Muscle layer of colon (tissue), 2 donors: ENCODE results near the gene FRMD1.

Source experiments
- H3K27ac ChIP-seq: one replicate; pipeline ENCODE4 v1.7.0; 2013; ENCODE audit warnings: low read depth, mild to moderate bottlenecking, low read length, moderate library complexity
- H3K27me3 ChIP-seq, 2 donors: one replicate each; pipeline ENCODE4 v1.7.0; 2013; ENCODE audit warnings: low read length in 2 of 2, mild to moderate bottlenecking in 2 of 2; ENCODE audit not compliant: insufficient read depth in 2 of 2, control insufficient read depth in 1 of 2
- H3K36me3 ChIP-seq: one replicate; pipeline ENCODE4 v1.7.0; 2013; ENCODE audit warnings: mild to moderate bottlenecking, low read length; ENCODE audit not compliant: insufficient read depth
- H3K4me1 ChIP-seq: one replicate; pipeline ENCODE4 v1.7.0; 2013; ENCODE audit warnings: mild to moderate bottlenecking, low read length; ENCODE audit not compliant: insufficient read depth
- H3K4me3 ChIP-seq, 2 donors: one replicate each; pipeline ENCODE4 v1.7.0; 2013; ENCODE audit warnings: low read length in 2 of 2, low read depth in 1 of 2, mild to moderate bottlenecking in 1 of 2, moderate library complexity in 1 of 2
- H3K9ac ChIP-seq: one replicate; pipeline ENCODE4 v1.7.0; 2013; ENCODE audit warnings: low read length
- H3K9me3 ChIP-seq: one replicate; pipeline ENCODE4 v1.7.0; 2013; ENCODE audit warnings: mild to moderate bottlenecking, low read length
- donor health status: abdominal sarcoma.
- donor health status: Adenocarcinoma of cecum.

Gene FRMD1

GRCh38 chr6:168021581-168021980 lies 57.4 kb downstream of the FRMD1 start:
- Histone ChIP-seq H3K9me3 (no peaks in the 10 kb centered on the region), H3K27ac (no peak overlapping the region), H3K9ac (no peak overlapping the region), H3K4me1 (no peaks in the 10 kb centered on the region), H3K27me3 (peaks cover 0 to 2% of the 10 kb centered on the region in 2 donors), H3K36me3 (no peaks in the 10 kb centered on the region), H3K4me3 (no peak overlapping the region)

- no peaks in the 10 kb centered on the region for H3K9me3 ChIP-seq
- H3K27ac ChIP-seq, result no peak overlapping the region
- H3K36me3 ChIP-seq, result no peaks in the 10 kb centered on the region
- H3K9ac ChIP-seq, result no peak overlapping the region
- peaks cover 0 to 4% of the 10 kb centered on the region in 2 donors for H3K27me3 ChIP-seq
- H3K4me3 ChIP-seq, result no peak overlapping the region
- no peaks in the 10 kb centered on the region for H3K4me1 ChIP-seq
These were observed 58.8 kb downstream of the FRMD1 start for GRCh38 chr6:168020242-168020641.

GRCh38 chr6:168018664-168019063 lies 60.3 kb downstream of the FRMD1 start:
- no peak overlapping the region for H3K9ac ChIP-seq
- H3K27me3 ChIP-seq, result peaks cover 0 to 4% of the 10 kb centered on the region in 2 donors
- H3K36me3 ChIP-seq, result no peaks in the 10 kb centered on the region
- H3K4me1 ChIP-seq, result no peaks in the 10 kb centered on the region
- H3K4me3 ChIP-seq, result no peak overlapping the region
- H3K27ac ChIP-seq, result no peak overlapping the region
- H3K9me3 ChIP-seq, result no peaks in the 10 kb centered on the region

- no peaks in the 10 kb centered on the region for H3K9me3 ChIP-seq
- H3K27me3 ChIP-seq, result peaks cover 0 to 4% of the 10 kb centered on the region in 2 donors
- H3K4me3 ChIP-seq, result no peak overlapping the region
- no peaks in the 10 kb centered on the region for H3K4me1 ChIP-seq
- H3K9ac ChIP-seq, result no peak overlapping the region
- no peak overlapping the region for H3K27ac ChIP-seq
- no peaks in the 10 kb centered on the region for H3K36me3 ChIP-seq
These were observed 61.4 kb downstream of the FRMD1 start for GRCh38 chr6:168017629-168018028.

GRCh38 chr6:168016721-168017525 lies 62.1 kb downstream of the FRMD1 start:
- H3K27ac ChIP-seq, result no peak overlapping the region
- H3K4me3 ChIP-seq, result no peak overlapping the region
- H3K27me3 ChIP-seq, result peaks cover 0 to 4% of the 10 kb centered on the region in 2 donors
- H3K9me3 ChIP-seq, result no peaks in the 10 kb centered on the region
- no peaks in the 10 kb centered on the region for H3K4me1 ChIP-seq
- no peak overlapping the region for H3K9ac ChIP-seq
- no peaks in the 10 kb centered on the region for H3K36me3 ChIP-seq

- Histone ChIP-seq H3K27ac (no peak overlapping the region), H3K9me3 (no peaks in the 10 kb centered on the region), H3K27me3 (peaks cover 0 to 4% of the 10 kb centered on the region in 2 donors), H3K36me3 (no peaks in the 10 kb centered on the region), H3K9ac (no peak overlapping the region), H3K4me1 (no peaks in the 10 kb centered on the region), H3K4me3 (no peak overlapping the region)
These were observed 62.8 kb downstream of the FRMD1 start for GRCh38 chr6:168016176-168016620.

- Histone ChIP-seq H3K36me3 (no peaks in the 10 kb centered on the region), H3K9me3 (no peaks in the 10 kb centered on the region), H3K9ac (no peak overlapping the region), H3K27me3 (peaks cover 0 to 4% of the 10 kb centered on the region in 2 donors), H3K4me3 (no peak overlapping the region), H3K4me1 (no peaks in the 10 kb centered on the region), H3K27ac (no peak overlapping the region)
These were observed 63.4 kb downstream of the FRMD1 start for GRCh38 chr6:168015482-168016175.

- no peak overlapping the region for H3K27ac ChIP-seq
- no peaks in the 10 kb centered on the region for H3K9me3 ChIP-seq
- H3K9ac ChIP-seq, result no peak overlapping the region
- H3K4me3 ChIP-seq, result no peak overlapping the region
- peaks cover 0 to 4% of the 10 kb centered on the region in 2 donors for H3K27me3 ChIP-seq
- no peaks in the 10 kb centered on the region for H3K36me3 ChIP-seq
- H3K4me1 ChIP-seq, result no peaks in the 10 kb centered on the region
These were observed 64.0 kb downstream of the FRMD1 start for GRCh38 chr6:168015009-168015408.

GRCh38 chr6:168014428-168014827 lies 64.6 kb downstream of the FRMD1 start:
- Histone ChIP-seq H3K36me3 (no peaks in the 10 kb centered on the region), H3K4me3 (no peak overlapping the region), H3K27me3 (peaks cover 0 to 4% of the 10 kb centered on the region in 2 donors), H3K9ac (no peak overlapping the region), H3K27ac (no peak overlapping the region), H3K9me3 (no peaks in the 10 kb centered on the region), H3K4me1 (no peaks in the 10 kb centered on the region)

- Histone ChIP-seq H3K4me3 (no peak overlapping the region), H3K9me3 (no peaks in the 10 kb centered on the region), H3K27ac (no peak overlapping the region), H3K36me3 (no peaks in the 10 kb centered on the region), H3K27me3 (peaks cover 0 to 4% of the 10 kb centered on the region in 2 donors), H3K9ac (no peak overlapping the region), H3K4me1 (no peaks in the 10 kb centered on the region)
These were observed 65.6 kb downstream of the FRMD1 start for GRCh38 chr6:168013250-168013915.

GRCh38 chr6:168012431-168013249 lies 66.4 kb downstream of the FRMD1 start:
- H3K4me3 ChIP-seq, result no peak overlapping the region

More at GRCh38 chr6:168012431-168013249, 66.4 kb downstream of the FRMD1 start:
- no peaks in the 10 kb centered on the region for H3K4me1 ChIP-seq
- no peak overlapping the region for H3K9ac ChIP-seq
- H3K27me3 ChIP-seq, result peaks cover 0 to 4% of the 10 kb centered on the region in 2 donors
- H3K27ac ChIP-seq, result no peak overlapping the region
- no peaks in the 10 kb centered on the region for H3K9me3 ChIP-seq
- H3K36me3 ChIP-seq, result no peaks in the 10 kb centered on the region
